Stimulated activated naive CD4-positive, alpha-beta T cell treated with Interleukin-2 at 50 U/mL for 16 hours (primary cell): Measurements from ENCODE around the gene JSRP1.

ENCODE experiments used
- DNase-seq: peaks from one replicate; lab custom pipeline; 2025; lab: John Stamatoyannopoulos, UW

Gene JSRP1

DNA sequence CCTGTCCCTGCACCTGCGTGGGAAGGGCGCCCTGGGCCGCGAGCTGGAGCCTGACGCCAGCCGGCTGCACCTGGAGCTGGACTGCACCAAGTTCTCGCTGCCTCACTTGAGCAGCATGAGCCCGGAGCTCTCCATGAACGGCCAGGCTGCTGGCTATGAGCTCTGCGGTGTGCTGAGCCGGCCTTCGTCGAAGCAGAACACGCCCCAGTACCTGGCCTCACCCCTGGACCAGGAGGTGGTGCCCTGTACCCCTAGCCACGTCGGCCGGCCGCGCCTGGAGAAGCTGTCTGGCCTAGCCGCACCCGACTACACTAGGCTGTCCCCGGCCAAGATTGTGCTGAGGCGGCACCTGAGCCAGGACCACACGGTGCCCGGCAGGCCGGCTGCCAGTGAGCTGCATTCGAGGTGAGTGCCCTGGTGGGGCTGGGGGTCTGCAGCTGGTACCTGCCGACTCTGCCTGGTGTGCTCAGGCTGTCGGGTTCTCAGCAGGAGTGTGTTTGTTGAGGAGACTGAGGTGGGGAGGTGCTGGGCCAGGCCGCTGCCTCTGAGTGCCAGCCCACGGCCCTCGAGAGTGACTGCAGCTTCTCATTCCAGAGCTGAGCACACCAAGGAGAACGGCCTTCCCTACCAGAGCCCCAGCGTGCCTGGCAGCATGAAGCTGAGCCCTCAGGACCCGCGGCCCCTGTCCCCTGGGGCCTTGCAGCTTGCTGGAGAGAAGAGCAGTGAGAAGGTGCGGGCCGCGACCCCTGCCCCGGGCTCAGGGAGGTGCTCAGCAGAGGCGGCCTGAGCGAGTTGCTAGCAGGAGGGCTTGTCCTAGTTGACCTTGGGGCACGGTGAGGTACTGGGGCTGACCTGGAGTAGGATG, 39.6 kb downstream of the JSRP1 start:
- DNase-seq: no peak

DNA sequence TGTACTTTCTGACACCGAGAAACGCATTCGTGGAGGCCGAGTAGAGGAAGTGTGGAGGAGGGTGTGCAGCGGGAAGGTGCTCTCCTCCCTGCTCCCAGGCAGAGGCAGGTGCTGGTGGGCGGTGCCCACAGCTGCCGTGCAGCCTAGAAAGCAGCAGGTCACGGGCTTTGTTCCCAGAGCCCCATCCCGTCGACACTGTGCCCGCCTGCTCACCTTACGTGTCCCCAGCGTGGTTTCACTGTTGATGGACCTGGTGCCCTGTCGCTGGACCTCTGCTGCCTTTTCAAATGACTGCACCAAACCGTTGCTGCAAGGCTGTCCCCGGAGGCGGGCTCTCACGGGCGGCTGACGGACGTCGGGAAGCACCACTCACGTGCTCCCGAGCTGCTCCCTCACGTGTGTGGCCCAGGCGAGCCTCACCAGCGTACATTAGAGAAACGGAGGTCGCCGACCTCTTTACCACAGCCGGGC, 40.9 kb downstream of the JSRP1 start:
- no peak for DNase-seq

DNA sequence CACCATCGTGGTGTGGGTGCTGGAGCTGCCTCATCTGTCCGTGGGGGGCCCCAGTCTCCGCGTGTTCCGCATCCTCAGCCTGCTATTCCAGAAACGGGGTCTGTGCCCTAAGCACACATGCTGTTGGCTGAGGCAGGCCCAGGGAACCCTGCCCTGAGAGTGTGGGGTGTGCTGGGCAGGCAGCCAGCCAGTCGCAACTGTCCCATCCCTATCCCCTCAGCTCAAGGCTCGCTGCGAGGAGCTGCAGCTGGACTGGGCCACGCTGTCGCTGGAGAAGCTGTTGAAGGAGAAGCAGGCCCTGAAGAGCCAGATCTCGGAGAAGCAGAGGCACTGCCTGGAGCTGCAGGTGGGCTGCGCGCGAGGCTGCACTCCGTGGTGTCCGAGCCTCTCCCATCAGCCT, 42.0 kb downstream of the JSRP1 start:
- DNase-seq: no peak

DNA sequence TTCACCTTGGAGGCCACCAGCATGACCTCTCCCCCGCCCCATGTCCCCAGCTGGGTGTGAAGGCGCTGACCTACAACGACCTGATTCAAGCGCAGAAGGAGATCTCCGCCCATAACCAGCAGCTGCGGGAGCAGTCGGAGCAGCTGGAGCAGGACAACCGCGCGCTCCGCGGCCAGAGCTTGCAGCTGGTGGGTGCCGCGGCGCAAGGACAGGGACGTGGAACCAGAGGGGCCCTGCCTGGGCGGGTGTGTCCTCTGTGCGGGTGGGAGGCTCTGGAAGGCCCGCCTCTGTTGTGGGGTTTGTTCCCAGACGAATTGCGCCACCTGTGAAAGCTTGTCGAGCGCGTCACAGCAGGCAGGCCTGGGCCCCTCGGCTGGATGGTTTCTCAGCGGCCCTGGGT, 42.4 kb downstream of the JSRP1 start:
- DNase-seq: no peak

DNA sequence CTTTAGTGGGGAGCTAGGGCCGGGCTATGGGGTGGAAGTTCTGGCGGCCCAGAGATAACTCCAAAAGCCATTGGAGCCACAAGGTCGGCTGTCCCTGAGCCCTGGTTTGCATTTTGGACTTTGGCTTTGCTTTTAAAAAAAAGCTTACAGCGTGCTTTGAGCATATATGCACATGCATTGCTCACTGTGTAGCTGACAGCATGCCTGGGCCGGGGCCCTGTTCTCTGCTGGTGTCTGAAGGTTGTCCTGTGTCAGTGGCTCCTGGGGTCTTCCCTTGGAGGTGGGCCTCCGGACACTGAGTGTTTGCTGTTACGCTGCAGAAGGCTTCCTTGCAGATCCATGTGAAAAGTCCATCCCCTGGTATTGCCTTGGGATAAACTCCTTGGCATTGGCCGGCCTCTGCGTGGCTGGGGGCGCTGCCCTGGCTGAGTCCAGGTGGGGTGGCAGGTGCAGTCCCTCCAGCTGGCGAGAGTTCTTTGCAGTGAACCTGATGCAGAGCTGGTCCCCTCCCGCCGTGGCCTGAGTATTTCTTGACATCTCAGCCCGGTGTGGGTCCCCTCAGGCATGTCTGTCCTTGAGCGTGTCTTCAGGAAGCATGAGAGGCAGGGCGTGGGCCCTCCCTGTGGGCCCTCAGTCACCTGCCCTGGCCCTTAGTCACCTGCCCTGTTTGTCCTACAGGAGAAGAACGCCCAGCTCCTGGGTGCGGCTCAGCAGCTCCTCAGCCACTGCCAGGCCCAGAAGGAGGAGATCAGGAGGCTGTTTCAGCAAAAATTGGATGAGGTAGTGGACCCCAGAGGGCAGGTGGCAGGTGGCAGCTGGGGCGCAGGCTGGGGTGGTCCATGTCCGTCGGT, 43.1 kb downstream of the JSRP1 start:
- DNase-seq: no peak

DNA sequence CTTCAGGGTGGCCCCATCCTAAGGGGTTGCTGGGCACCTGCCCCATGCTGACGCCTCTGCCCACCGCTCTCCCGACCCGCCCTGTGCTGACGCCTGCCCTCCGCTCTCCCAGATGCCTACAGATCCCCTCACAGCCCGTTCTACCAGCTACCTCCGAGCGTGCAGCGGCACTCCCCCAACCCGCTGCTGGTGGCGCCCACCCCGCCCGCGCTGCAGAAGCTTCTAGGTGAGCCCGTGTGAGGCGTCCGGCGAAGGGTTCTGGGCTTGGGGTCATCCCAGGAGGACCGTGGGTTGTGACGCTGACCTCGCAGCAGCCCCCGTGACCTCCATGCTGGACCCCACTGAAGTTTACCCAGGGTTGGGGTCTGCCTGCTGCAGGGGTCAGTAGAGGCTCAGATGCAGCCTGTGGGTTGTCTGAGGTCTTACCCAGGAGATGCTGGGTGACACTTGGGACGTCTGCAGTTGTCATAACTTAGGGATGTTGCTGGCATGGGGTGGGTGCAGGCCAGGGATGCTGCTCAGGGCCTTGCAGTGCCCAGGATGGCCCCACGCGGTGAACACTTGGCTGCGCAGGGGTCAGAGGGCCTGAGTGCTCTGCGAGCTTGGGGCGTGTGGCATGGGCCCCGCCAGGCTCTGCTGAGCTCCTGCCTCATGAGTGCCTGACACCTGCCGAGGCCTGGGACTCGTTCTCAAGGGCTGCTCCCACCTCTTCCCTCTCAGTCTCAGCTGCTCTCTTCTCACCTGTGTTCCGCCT, 45.1 kb downstream of the JSRP1 start:
- no peak for DNase-seq

DNA sequence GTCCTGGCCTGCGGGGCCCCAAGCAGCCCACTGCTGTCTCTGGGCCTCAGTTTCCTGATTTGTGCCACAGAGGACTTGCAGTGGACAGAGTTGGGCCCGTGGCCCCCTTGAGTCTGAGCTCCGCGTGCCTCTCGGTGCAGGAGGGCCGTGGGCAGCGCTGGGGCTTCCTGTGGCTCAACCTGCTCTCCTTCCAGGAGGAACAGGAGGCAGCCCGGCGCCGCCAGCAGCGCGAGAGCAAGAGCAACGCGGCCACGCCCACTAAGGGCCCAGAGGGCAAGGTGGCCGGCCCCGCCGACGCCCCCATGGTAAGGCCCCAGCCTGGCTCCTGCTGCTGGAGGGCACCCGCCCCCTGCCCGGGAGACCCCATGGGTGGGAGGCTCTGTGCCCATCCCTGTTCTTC, 46.0 kb downstream of the JSRP1 start:
- no peak for DNase-seq

DNA sequence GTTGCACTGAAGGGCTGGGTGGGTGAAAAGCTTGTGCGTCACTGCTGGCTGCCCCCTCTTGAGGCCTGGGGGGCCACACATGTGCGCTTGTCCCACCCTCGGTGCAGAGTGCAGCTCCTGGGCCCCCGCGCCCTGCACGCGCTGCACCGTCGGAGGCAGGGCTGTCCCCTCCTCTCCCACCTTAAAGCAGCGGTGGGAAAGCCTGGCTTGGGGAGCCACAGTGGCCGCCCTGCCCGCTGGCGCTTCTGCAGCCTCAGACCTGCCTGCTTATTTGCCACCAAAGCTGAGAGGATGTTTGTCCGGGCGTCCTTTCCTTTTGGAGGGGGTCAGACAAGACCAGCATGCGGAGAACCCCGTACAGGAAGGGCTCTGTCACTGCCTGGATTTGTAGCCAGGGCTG, 46.8 kb downstream of the JSRP1 start:
- no peak for DNase-seq

DNA sequence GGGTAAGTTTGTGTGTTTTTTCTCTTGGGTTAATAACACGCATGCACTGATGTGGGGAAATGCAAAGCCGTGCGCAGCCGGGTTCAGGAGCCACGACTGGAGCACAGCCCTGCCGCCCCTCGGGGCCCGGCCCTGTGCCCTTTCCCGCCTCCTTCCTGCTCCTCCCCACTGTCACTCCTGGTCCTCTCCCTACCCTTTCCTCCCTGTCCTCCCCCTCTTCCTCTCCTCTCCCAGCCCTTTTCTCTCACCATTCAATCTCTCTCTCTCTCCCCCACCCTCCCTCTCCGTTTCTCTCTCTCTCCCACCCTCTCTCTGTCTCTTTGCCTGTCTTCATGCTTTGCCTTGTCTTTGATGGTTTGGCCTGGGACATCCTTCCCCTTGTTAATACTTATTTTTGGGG, 47.2 kb downstream of the JSRP1 start:
- no peak for DNase-seq

DNA sequence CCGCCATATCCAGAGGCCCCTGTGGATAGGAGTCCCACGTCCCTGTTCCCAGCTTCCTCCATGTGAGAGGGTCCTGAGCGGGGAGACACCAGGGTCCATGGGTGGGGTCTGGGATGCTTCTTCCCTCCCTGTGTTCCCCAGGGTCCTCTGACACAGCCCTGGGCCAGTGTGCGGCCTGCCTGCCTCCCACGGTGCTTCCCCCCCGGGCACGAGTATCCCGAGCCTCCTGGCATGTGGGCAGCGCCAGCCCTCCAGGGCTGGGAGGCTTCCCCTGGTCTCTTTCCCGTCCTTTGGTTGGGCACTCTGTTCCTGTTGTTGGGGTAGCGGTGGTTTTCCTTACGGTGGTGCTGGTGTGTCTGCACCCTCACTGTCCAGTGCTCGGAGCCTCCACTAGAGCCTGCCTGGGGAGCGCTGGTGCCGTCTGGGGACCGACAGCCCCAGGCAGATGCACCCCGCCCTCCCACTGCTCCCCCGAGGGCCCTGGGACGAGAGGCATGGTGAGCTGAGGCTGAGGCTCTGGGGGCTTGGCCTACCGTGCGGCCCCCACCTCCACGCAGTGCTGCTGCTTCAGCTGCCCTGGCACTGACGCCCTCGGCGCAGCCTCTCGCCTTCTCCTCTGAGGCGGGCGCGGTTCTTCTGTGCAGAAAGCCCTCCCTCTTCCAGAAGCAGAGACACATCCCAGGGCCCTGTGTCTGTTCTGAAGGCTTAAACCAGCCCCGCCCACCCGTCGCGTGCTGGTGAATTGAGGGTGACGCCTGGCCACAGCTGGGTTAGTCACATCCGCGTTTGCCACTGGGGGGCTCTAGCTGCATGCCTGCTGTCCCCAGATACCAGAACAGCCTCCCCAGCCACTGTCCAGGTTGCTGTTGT, 48.0 kb downstream of the JSRP1 start:
- no peak for DNase-seq

DNA sequence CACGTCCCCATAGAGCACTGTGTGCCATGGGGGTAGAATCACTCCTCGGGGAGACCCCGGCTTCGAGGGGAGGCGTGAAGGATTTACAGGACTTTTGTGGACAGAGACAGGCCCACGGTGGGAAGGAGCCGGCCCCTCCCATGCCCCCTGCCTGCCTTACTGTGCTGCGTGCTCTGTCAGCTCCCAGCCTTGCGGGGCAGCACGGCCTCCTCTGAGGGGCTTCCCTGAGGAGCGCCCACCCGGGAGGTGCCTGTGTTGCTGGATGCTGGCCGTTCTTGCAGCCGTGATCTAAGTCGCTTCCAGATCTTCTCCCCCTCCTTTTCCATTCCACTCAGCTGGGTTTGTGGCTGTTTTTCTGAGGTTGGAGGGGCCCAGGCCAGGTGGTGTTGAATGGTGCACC, 49.2 kb downstream of the JSRP1 start:
- DNase-seq: no peak

DNA sequence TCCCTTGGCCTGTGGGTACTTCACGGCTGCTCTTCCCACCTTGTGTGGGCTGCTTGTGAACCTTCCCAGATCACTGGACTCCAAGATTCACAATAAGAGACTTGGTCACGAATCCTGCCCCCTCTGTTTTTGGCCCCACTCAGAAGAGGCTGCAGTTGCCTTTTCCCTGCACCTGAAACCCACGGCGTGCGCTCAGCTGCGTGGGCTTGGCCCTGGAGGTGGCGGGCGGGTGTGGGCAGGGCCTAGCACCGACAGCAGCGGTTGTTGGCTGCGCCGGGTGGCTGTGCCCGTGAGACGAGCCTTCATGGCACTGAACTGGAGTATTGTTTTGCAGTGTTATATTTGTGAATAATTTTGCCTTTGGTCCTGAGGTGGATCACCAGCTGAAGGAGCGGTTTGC, 53.9 kb downstream of the JSRP1 start:
- no peak for DNase-seq
